A549 treated with ZK216348 at 1 μM for 4 hours (cell line): Measurements from ENCODE around the gene CERS2. TPM values are rescaled to one million over a fixed set of nuclear protein-coding genes. Genes with fewer than 3 reads are reported as not detected.

Experiments
- total RNA-seq: library from RNA; stranded (reverse); fragments of 200-300 nt; extraction: Qiagen RNA extraction; gene quantifications from 5 replicates; pipeline ENCODE4 v1.2.3, GENCODE V29; 2022; ENCODE audit warnings: low read depth

CERS2 gene
- total RNA-seq, result 233 to 262 TPM (median 240 TPM) in 5 replicates

GRCh38 chr1:150974580-150975478 is at the start of gene CERS2:
TSS of gene CERS2 (minus strand) at chr1:150974835. CDS start at chr1:150969090, 5,745 bp downstream.

GRCh38 chr1:151008244-151009205 is 33.9 kb upstream of the CERS2 start, which contains the start of gene PRUNE1:
TSS of gene PRUNE1 (plus strand) at chr1:151008449. CDS start at chr1:151008633, 184 bp downstream.

GRCh38 chr1:151006327-151007052 is 31.9 kb upstream of the CERS2 start, which contains the start of gene MINDY1:
TSS of gene MINDY1 (minus strand) at chr1:151006902. CDS start at chr1:151002617, 4,285 bp downstream.

GRCh38 chr1:150981805-150982712 is 7.4 kb upstream of the CERS2 start, which contains the start of gene ANXA9:
TSS of gene ANXA9 (plus strand) at chr1:150982292. CDS start at chr1:150983106, 814 bp downstream.

GRCh38 chr1:150926097-150926741 is 48.4 kb downstream of the CERS2 start, which contains the start of gene SETDB1:
TSS of gene SETDB1 (plus strand) at chr1:150926363. CDS start at chr1:150927715, 1,352 bp downstream.

Other genes with a start within 250 kb of the CERS2 start
- 14.5 to 19.6 TPM (median 17.9 TPM) in 5 replicates for gene CTSS, start 209.1 kb downstream of the CERS2 start, total RNA-seq
- 1.5 to 3.1 TPM (median 1.7 TPM) in 5 replicates for gene CTSK, start 166.6 kb downstream of the CERS2 start, total RNA-seq
- gene ARNT, start 98.2 kb downstream of the CERS2 start, total RNA-seq, result 9.9 to 14.7 TPM (median 12.3 TPM) in 5 replicates
- 0.12 TPM in 1 of 5 replicates, not detected in the others for gene CTXND2, start 87.7 kb downstream of the CERS2 start, total RNA-seq
- 22.0 to 26.5 TPM (median 25.5 TPM) in 5 replicates for gene SETDB1, start 48.5 kb downstream of the CERS2 start, total RNA-seq
- 0.87 to 1.3 TPM (median 1.1 TPM) in 5 replicates for gene ANXA9, start 7.5 kb upstream of the CERS2 start, total RNA-seq
- 2.3 to 4.2 TPM (median 3.8 TPM) in 5 replicates for gene MINDY1, start 32.1 kb upstream of the CERS2 start, total RNA-seq
- gene PRUNE1, start 33.6 kb upstream of the CERS2 start, total RNA-seq, result 10.8 to 16.0 TPM (median 14.6 TPM) in 5 replicates
- gene BNIPL, start 61.8 kb upstream of the CERS2 start, total RNA-seq, result 0.07 to 0.27 TPM (median 0.09 TPM) in 3 of 5 replicates, not detected in the others
- 4.2 to 7.5 TPM (median 6.7 TPM) in 5 replicates for gene C1orf56, start 72.9 kb upstream of the CERS2 start, total RNA-seq
- 78.6 to 87.3 TPM (median 81.7 TPM) in 5 replicates for gene CDC42SE1, start 84.8 kb upstream of the CERS2 start, total RNA-seq
- gene MLLT11, start 85.6 kb upstream of the CERS2 start, total RNA-seq, result 9.5 to 20.3 TPM (median 17.4 TPM) in 5 replicates
- gene GABPB2, start 95.9 kb upstream of the CERS2 start, total RNA-seq, result 3.2 to 4.0 TPM (median 3.7 TPM) in 5 replicates
- 0.59 to 2.2 TPM (median 1.5 TPM) in 5 replicates for gene SEMA6C, start 171.8 kb upstream of the CERS2 start, total RNA-seq
- not detected in 5 replicates for gene TNFAIP8L2, start 181.8 kb upstream of the CERS2 start, total RNA-seq
- 4.6 to 7.4 TPM (median 6.9 TPM) in 5 replicates for gene LYSMD1, start 191.1 kb upstream of the CERS2 start, total RNA-seq
- 44.7 to 55.2 TPM (median 46.7 TPM) in 5 replicates for gene SCNM1, start 191.3 kb upstream of the CERS2 start, total RNA-seq
- gene TMOD4, start 201.1 kb upstream of the CERS2 start, total RNA-seq, result 0.66 to 0.74 TPM in 2 of 5 replicates, not detected in the others
- gene VPS72, start 215.4 kb upstream of the CERS2 start, total RNA-seq, result 43.3 to 64.3 TPM (median 46.5 TPM) in 5 replicates
- 43.7 to 66.5 TPM (median 45.9 TPM) in 5 replicates for gene PIP5K1A, start 223.7 kb upstream of the CERS2 start, total RNA-seq